Uterus (tissue), 4 donors: ENCODE measurements around the gene PRSS27. TPM values are rescaled to one million over a fixed set of nuclear protein-coding genes. Genes with fewer than 3 reads are reported as not detected.

Source experiments
- DNase-seq, 2 donors: peaks; one replicate each; pipeline ENCODE4 v3.0.0-alpha.2; 2019 to 2020
- H3K27ac ChIP-seq, 2 donors: fragments of 200-600 bp; sonication (generic); 1 replicate in 1 of 2; 2 replicates in 1 of 2; pipeline ENCODE4 v1.5.1; 2016 to 2018
- H3K27me3 ChIP-seq, 2 donors: fragments of 200-600 bp; sonication (generic); one replicate each; pipeline ENCODE4 v1.5.1; 2018 to 2019; ENCODE audit warnings: control low read depth in 1 of 2
- H3K36me3 ChIP-seq, 2 donors: fragments of 200-600 bp; sonication (generic); one replicate each; pipeline ENCODE4 v1.5.1; 2019; ENCODE audit warnings: control low read depth in 1 of 2
- H3K4me1 ChIP-seq, 2 donors: fragments of 200-600 bp; sonication (generic); one replicate each; pipeline ENCODE4 v1.5.1; 2018 to 2019; ENCODE audit warnings: control low read depth in 1 of 2
- H3K4me3 ChIP-seq, 2 donors: fragments of 200-600 bp; sonication (generic); 1 replicate in 1 of 2; 2 replicates in 1 of 2; pipeline ENCODE4 v1.5.1; 2018 to 2019; ENCODE audit warnings: mild to moderate bottlenecking in 1 of 2
- H3K9me3 ChIP-seq, 2 donors: fragments of 200-600 bp; sonication (generic); one replicate each; pipeline ENCODE4 v1.5.1; 2019; ENCODE audit warnings: control low read depth in 1 of 2
- POLR2A ChIP-seq, 2 donors: fragments of 450-650 bp; IDR thresholded peaks; one replicate each; pipeline ENCODE4 v1.6.1; 2016; ENCODE audit warnings: antibody characterized with exemption in 2 of 2, mild to moderate bottlenecking in 1 of 2, moderate library complexity in 1 of 2
- intact Hi-C: fragments of 100-400 bp; cut with DNase I; formaldehyde crosslinking; loops from one replicate; pipeline ENCODE4 v1.15.1; 2023; ENCODE audit warnings: low total_unique reads
- total RNA-seq, 4 donors: library from RNA; depleted of rRNA in 3 of 4; stranded (reverse); fragments of >200 nt in 3 of 4; gene quantifications; one replicate each; pipeline versions ENCODE4 v1.1.0 to v1.2.4, GENCODE V29; 2014 to 2023
- TF ChIP-seq, protein P1 (sequence below), 4 experiments: fragments of 200-600 bp in 2 of 4; fragments of 450-650 bp in 2 of 4; sonication (generic) in 2 of 4; IDR thresholded peaks; one replicate each; pipeline ENCODE4 v1.5.1; 2016 to 2019; ENCODE audit warnings: antibody characterized with exemption in 4 of 4, mild to moderate bottlenecking in 2 of 4, moderate library complexity in 1 of 4
- donor health status: DM: yes; HTN: yes; CAD: no.

The PRSS27 gene
- total RNA-seq, 4 donors from 2014 or later: 0.83 to 1.3 TPM; not detected in 2

- no peaks in the 10 kb centered on the region for H3K27me3 ChIP-seq
- no peak overlapping the region for H3K4me3 ChIP-seq
- H3K27ac ChIP-seq: no peak overlapping the region
- H3K9me3 ChIP-seq: no peaks in the 10 kb centered on the region
- no peaks in the 10 kb centered on the region for H3K4me1 ChIP-seq
- TF ChIP-seq POLR2A (IDR thresholded peaks at IDR 0.05): no peak
- no peaks in the 10 kb centered on the region for H3K36me3 ChIP-seq
- intact Hi-C loops: no loop called here
- DNase-seq: no peak
These were observed 14.7 kb downstream of the PRSS27 start for GRCh38 chr16:2705351-2705750.

DNA sequence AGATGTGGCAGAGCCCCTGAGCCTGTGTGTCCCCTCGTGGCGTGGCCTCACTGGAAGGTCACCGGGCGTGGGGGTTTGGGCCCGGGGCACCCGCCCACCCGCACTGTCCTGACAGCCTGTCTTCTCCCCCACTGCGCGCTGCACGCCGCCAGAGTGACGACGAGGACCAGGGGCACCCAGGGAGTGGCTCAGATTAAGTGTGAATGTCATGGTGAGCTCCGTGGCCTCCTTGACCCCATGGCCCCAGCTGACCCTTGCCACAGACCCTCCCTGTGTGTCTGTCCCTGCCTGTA is 15.1 kb downstream of the PRSS27 start:
- no peak for TF ChIP-seq POLR2A (IDR thresholded peaks at IDR 0.05)
- TF ChIP-seq, protein P1, sequence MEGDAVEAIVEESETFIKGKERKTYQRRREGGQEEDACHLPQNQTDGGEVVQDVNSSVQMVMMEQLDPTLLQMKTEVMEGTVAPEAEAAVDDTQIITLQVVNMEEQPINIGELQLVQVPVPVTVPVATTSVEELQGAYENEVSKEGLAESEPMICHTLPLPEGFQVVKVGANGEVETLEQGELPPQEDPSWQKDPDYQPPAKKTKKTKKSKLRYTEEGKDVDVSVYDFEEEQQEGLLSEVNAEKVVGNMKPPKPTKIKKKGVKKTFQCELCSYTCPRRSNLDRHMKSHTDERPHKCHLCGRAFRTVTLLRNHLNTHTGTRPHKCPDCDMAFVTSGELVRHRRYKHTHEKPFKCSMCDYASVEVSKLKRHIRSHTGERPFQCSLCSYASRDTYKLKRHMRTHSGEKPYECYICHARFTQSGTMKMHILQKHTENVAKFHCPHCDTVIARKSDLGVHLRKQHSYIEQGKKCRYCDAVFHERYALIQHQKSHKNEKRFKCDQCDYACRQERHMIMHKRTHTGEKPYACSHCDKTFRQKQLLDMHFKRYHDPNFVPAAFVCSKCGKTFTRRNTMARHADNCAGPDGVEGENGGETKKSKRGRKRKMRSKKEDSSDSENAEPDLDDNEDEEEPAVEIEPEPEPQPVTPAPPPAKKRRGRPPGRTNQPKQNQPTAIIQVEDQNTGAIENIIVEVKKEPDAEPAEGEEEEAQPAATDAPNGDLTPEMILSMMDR (IDR thresholded peaks at IDR 0.05): no peak
- H3K36me3 ChIP-seq: no peaks in the 10 kb centered on the region
- H3K4me3 ChIP-seq: no peak overlapping the region
- DNase-seq: no peak
- intact Hi-C loops: no loop called here
- no peaks in the 10 kb centered on the region for H3K9me3 ChIP-seq
- H3K4me1 ChIP-seq: no peaks in the 10 kb centered on the region
- H3K27ac ChIP-seq: no peak overlapping the region
- H3K27me3 ChIP-seq: no peaks in the 10 kb centered on the region

DNA sequence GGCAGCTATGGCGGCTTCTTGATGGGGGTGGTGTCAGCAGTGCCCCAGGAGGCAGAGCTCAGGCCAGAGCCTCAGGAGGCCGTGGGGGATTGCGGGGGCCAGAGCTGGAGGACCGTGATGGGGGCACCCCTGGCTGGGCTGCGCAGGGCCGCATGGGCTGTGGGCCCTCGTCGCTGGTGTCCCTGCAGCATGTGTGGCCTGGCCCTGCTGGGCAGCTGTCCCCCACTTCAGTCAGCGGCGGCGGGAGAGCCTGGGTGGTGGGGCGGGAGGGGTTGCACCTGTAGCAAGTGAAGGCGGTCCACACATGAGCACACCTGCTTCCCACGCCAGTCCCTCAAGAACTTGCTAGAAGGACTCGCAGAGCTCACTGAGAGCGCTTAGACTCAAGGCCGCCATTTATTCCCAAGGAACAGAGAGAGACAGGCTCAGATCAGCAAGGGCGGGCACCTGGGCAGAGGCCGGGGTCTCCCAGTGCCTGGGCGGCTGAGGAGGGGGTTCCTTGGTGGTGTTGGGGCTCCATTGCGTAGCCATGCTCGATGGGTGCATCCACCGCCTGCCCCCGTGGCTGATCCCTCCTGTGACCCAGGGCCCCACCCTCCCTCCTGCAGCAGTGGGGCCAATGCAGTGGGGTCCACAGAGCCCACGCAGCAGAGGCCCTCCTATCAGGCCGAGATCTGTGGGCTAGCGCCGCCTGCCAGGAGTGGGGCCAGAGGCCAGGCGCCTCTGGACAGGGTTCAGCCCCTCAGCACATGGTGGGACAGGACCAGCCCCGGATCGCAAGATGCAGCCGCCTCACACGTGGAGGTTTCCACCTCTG is 15.7 kb downstream of the PRSS27 start:
- Histone ChIP-seq H3K36me3 (no peaks in the 10 kb centered on the region), H3K4me3 (no peak overlapping the region), H3K9me3 (no peaks in the 10 kb centered on the region), H3K27ac (no peak overlapping the region), H3K27me3 (no peaks in the 10 kb centered on the region), H3K4me1 (no peaks in the 10 kb centered on the region)
- DNase-seq: no peak
- TF ChIP-seq, protein P1 (IDR thresholded peaks at IDR 0.05): no peak
- no peak for TF ChIP-seq POLR2A (IDR thresholded peaks at IDR 0.05)
- intact Hi-C loops: no loop called here

DNA sequence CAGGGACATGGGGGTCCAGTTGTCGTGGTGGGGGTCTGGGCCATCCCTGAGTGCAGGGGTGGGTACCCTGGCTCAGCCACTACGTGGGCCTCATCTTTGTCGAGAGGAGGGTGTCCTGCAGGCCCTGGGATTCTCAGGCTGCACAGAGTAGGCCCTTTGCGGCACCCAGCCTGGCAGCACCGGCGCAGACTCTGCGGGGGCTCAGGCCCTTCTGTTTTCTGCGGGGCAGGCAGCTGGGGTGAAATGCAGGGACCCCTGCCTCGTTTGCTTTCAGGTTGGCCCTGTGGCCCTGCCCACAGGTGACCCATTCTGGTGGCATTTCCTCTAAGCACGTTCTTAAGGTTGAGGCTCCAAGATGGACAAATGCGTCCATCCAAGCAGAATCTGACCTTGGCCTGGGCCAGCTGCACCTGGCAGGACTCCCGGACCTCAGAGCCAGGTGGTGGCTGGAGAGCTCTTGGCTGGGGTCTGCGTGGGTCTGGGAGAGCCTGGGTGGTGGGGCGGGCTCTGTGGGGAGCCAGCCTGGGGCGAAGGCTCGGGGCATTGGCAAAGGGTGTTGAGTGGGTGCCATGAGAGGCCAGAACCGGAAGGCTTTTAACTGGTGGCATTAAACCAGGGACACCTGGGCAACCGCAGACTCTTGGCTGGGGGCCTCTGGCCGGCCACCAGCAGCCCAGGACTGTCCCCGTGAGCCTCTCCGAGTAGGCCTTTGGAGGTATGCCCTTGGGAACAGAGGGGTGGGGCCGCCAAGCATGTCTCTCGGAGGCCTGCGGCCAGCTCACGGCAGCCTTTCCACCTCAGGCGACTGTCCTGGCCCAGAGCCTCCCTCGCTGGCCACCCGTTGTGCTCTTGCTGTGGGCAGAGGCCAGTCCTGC is 16.9 kb downstream of the PRSS27 start:
- DNase-seq: no peak
- Histone ChIP-seq H3K4me3 (no peak overlapping the region), H3K4me1 (no peaks in the 10 kb centered on the region), H3K36me3 (no peaks in the 10 kb centered on the region), H3K27me3 (no peaks in the 10 kb centered on the region), H3K27ac (no peak overlapping the region), H3K9me3 (no peaks in the 10 kb centered on the region)
- intact Hi-C loops: no loop called here
- TF ChIP-seq POLR2A (IDR thresholded peaks at IDR 0.05): no peak
- TF ChIP-seq, protein P1 (IDR thresholded peaks at IDR 0.05): no peak

DNA sequence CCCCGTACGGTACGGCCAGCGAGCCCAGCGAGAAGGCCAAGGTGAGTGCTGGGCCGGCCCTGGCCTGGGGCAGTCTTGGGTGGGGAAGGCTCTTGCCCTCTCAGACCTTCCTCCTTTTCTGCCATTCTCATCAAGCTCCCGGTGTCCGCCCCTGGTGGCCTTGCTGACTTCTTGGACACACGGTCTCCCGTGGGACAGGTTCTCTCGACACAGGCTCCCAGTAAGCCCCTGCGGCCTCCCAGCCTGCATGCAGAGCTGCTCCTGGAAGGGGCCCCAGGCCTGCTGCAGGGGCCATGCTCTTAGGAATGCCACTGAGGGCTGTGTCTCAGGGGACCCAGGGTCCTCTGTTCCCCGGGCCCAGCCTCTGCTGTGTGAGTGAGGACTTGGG is 17.6 kb downstream of the PRSS27 start:
- TF ChIP-seq, protein P1 (IDR thresholded peaks at IDR 0.05): no peak
- TF ChIP-seq POLR2A (IDR thresholded peaks at IDR 0.05): no peak
- Histone ChIP-seq H3K36me3 (no peaks in the 10 kb centered on the region), H3K4me3 (no peak overlapping the region), H3K27me3 (no peaks in the 10 kb centered on the region), H3K4me1 (no peaks in the 10 kb centered on the region), H3K27ac (no peak overlapping the region), H3K9me3 (no peaks in the 10 kb centered on the region)
- intact Hi-C loops: no loop called here
- DNase-seq: no peak
